Mesenchymal stem cell (in vitro differentiated cells and primary cell): ENCODE measurements around the gene ALDH4A1.
A peak's percentile ranks its signal among the peaks of the same experiment; 100 is the strongest.
"Not testable (repeated sequence)": the region's sequence is repeated elsewhere in the genome, so short reads cannot be mapped to it uniquely, and the experiment has no call there.

ENCODE experiments used
- DNase-seq: peaks from one replicate; pipeline ENCODE4 v3.0.0-alpha.2; 2013
- H2AFZ ChIP-seq: one replicate; pipeline ENCODE4 v1.6.1; 2013; ENCODE audit warnings: low read depth, mild to moderate bottlenecking, control low read depth, inconsistent platforms, low read length, moderate library complexity
- H2AK5ac ChIP-seq: 2 replicates; pipeline ENCODE4 v1.6.1; 2013; ENCODE audit warnings: low read length, moderate library complexity, mild to moderate bottlenecking, inconsistent platforms; ENCODE audit not compliant: severe bottlenecking
- H2BK120ac ChIP-seq: one replicate; pipeline ENCODE4 v1.6.1; 2013; ENCODE audit warnings: low read depth, mild to moderate bottlenecking, inconsistent platforms, low read length, moderate library complexity
- H2BK12ac ChIP-seq, 2 experiments: one replicate each; pipeline ENCODE4 v1.6.1; 2013; ENCODE audit warnings: inconsistent platforms in 2 of 2, low read length in 2 of 2, mild to moderate bottlenecking in 2 of 2, moderate library complexity in 2 of 2, control low read depth in 1 of 2
- H2BK15ac ChIP-seq: one replicate; pipeline ENCODE4 v1.6.1; 2013; ENCODE audit warnings: mild to moderate bottlenecking, low read depth, inconsistent platforms; ENCODE audit not compliant: poor library complexity, severe bottlenecking
- H2BK5ac ChIP-seq: 2 replicates; pipeline ENCODE4 v1.6.1; 2013; ENCODE audit warnings: low read depth, mild to moderate bottlenecking, low read length, control low read depth, inconsistent platforms; ENCODE audit not compliant: poor library complexity, severe bottlenecking
- H3K14ac ChIP-seq, 2 experiments: one replicate each; pipeline ENCODE4 v1.6.1; 2013; ENCODE audit warnings: inconsistent platforms in 2 of 2, low read length in 2 of 2, control low read depth in 1 of 2, mild to moderate bottlenecking in 1 of 2, moderate library complexity in 1 of 2
- H3K18ac ChIP-seq, 2 experiments: one replicate each; pipeline ENCODE4 v1.6.1; 2013; ENCODE audit warnings: inconsistent platforms in 2 of 2, low read length in 2 of 2, control low read depth in 1 of 2, low read depth in 1 of 2, mild to moderate bottlenecking in 1 of 2
- H3K23ac ChIP-seq, 2 experiments: one replicate each; pipeline ENCODE4 v1.6.1; 2013; ENCODE audit warnings: inconsistent platforms in 2 of 2, low read length in 2 of 2, mild to moderate bottlenecking in 2 of 2, moderate library complexity in 2 of 2, control low read depth in 1 of 2
- H3K27ac ChIP-seq: 2 replicates; pipeline ENCODE4 v1.5.1; 2013; ENCODE audit warnings: mild to moderate bottlenecking, moderate library complexity, low read length, control low read depth, inconsistent platforms; ENCODE audit not compliant: poor library complexity, severe bottlenecking
- H3K27me3 ChIP-seq, 2 experiments: 2 replicates each; pipeline versions ENCODE4 v1.6.1 to v1.7.0; 2013; ENCODE audit warnings: low read length in 2 of 2, mild to moderate bottlenecking in 2 of 2, moderate library complexity in 2 of 2, control low read depth in 1 of 2, inconsistent platforms in 1 of 2; ENCODE audit not compliant: control insufficient read depth in 1 of 2, insufficient read depth in 1 of 2
- H3K36me3 ChIP-seq, 2 experiments: 2 replicates each; pipeline versions ENCODE4 v1.6.1 to v1.7.0; 2013; ENCODE audit warnings: low read length in 2 of 2, control low read depth in 1 of 2, inconsistent platforms in 1 of 2, low read depth in 1 of 2, mild to moderate bottlenecking in 1 of 2; ENCODE audit not compliant: insufficient read depth in 2 of 2, control insufficient read depth in 1 of 2
- H3K4ac ChIP-seq, 2 experiments: one replicate each; pipeline ENCODE4 v1.6.1; 2013; ENCODE audit warnings: inconsistent platforms in 2 of 2, low read length in 2 of 2, mild to moderate bottlenecking in 2 of 2, moderate library complexity in 2 of 2, control low read depth in 1 of 2, low read depth in 1 of 2
- H3K4me1 ChIP-seq: 2 replicates; pipeline ENCODE4 v1.6.1; 2013; ENCODE audit warnings: low read depth, low read length, control low read depth; ENCODE audit not compliant: control insufficient read depth, insufficient read depth
- H3K4me2 ChIP-seq: 2 replicates; pipeline ENCODE4 v1.6.1; 2013; ENCODE audit warnings: low read length, mild to moderate bottlenecking, inconsistent platforms; ENCODE audit not compliant: poor library complexity, severe bottlenecking
- H3K4me3 ChIP-seq, 2 experiments: 2 replicates each; pipeline versions ENCODE4 v1.5.1 to v1.7.0; 2013; ENCODE audit warnings: low read length in 2 of 2, mild to moderate bottlenecking in 2 of 2, control low read depth in 1 of 2, low read depth in 1 of 2; ENCODE audit not compliant: insufficient read depth in 1 of 2
- H3K79me1 ChIP-seq: replicated peaks from 2 replicates; pipeline ENCODE4 v1.6.1; 2013; ENCODE audit warnings: mild to moderate bottlenecking, control low read depth, low read length, inconsistent platforms; ENCODE audit not compliant: poor library complexity, severe bottlenecking
- H3K9ac ChIP-seq: 2 replicates; pipeline ENCODE4 v1.7.0; 2013; ENCODE audit warnings: mild to moderate bottlenecking, low read length, moderate library complexity
- H3K9me3 ChIP-seq: 2 replicates; pipeline ENCODE4 v1.7.0; 2013; ENCODE audit warnings: mild to moderate bottlenecking, low read length; ENCODE audit not compliant: control insufficient read depth
- H4K8ac ChIP-seq: one replicate; pipeline ENCODE4 v1.6.1; 2013; ENCODE audit warnings: inconsistent platforms, mild to moderate bottlenecking, low read length, moderate library complexity
- H4K91ac ChIP-seq: one replicate; pipeline ENCODE4 v1.6.1; 2013; ENCODE audit warnings: mild to moderate bottlenecking, low read length, inconsistent platforms
- WGBS: methylation state at CpG from one replicate; pipeline ENCODE4 v1.1.7; 2013; ENCODE audit warnings: mixed read lengths; 5-methylcytosine and 5-hydroxymethylcytosine counted together

The ALDH4A1 gene

DNA sequence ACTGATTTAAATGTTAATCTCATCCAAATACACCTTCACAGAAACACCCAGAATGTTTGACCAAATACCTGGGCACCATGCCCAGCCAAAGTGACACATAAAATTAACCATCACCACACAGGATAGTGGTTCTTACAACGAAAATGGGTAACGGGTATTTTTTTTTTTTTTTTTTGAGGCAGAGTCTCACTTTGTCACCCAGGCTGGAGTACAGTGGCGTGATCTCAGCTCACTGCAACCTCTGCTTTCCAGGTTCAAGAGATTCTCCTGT lies 31.8 kb downstream of the ALDH4A1 start:
- H3K4ac ChIP-seq, H2AFZ ChIP-seq, H3K23ac ChIP-seq, H3K4me3 ChIP-seq, H3K9me3 ChIP-seq, H2BK120ac ChIP-seq, H3K4me1 ChIP-seq, H4K8ac ChIP-seq, H3K4me2 ChIP-seq, H2BK15ac ChIP-seq, H3K27ac ChIP-seq, H2BK12ac ChIP-seq, H3K18ac ChIP-seq, H3K9ac ChIP-seq, H2BK5ac ChIP-seq, H3K14ac ChIP-seq, H4K91ac ChIP-seq, H3K79me1 ChIP-seq, DNase-seq, H2AK5ac ChIP-seq: not testable (repeated sequence)
- Histone ChIP-seq H3K36me3 (peaks cover 0 to 21% of the 10 kb centered on the region in 2 experiments), H3K27me3 (peaks cover 20 to 39% of the 10 kb centered on the region in 2 experiments)
- 70% methylated on average over 3 of the region's 3 CpGs for WGBS

DNA sequence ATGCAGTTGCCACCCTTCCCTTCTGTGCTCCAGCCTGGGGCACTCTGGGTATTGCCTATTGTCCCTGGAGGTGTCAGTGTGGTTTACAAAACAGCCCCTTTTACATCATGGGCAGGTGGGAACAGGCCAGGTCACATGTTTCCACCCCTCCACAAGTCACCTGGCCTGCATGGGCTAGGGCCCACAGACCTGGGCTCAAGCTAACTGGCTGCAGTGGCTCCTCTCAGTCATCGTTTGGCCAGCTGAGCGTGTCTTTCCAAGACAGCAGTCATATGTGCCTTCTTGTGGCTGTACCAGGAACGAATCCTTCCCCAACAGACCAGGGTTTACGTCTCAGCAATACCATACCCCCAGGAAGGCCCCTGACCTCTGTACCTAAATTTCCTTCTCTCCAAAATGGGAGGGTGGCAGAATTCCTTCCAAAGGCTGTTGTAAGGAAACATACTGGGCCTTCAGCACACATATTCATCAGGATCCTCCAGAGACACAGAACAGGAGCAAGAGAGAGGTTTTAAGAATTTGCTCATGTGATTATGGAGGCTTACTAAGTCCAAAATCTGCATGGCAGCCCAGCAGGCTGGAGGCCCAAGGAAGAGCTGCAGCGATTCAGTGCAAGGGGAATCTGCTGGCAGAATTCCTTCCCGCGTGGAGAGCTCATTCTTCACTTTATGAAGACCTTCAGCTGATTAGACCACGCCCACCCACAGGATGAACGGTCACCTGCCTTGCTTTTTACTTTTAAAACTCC lies 32.3 kb downstream of the ALDH4A1 start:
- no peak overlapping the region for H3K4me2 ChIP-seq
- H3K36me3 ChIP-seq: peaks cover 0 to 21% of the 10 kb centered on the region in 2 experiments
- H2AK5ac ChIP-seq: no peak overlapping the region
- peaks cover 23 to 44% of the 10 kb centered on the region in 2 experiments for H3K27me3 ChIP-seq
- H3K18ac ChIP-seq: no peak overlapping the region
- H3K23ac ChIP-seq: no peak overlapping the region
- no peak overlapping the region for H3K9ac ChIP-seq
- H2BK15ac ChIP-seq: no peak overlapping the region
- H3K4me1 ChIP-seq: peaks cover 2% of the 10 kb centered on the region
- peak overlapping the region in 1 of 2 experiments; percentile 12 for H3K14ac ChIP-seq
- H3K4me3 ChIP-seq: no peak overlapping the region
- DNase-seq: no peak
- H2BK120ac ChIP-seq: no peak overlapping the region
- no peak overlapping the region for H2AFZ ChIP-seq
- H3K27ac ChIP-seq: no peak overlapping the region
- no peak overlapping the region for H2BK5ac ChIP-seq
- no peaks in the 10 kb centered on the region for H3K9me3 ChIP-seq
- H3K4ac ChIP-seq: no peak overlapping the region
- H3K79me1 ChIP-seq: no peaks in the 10 kb centered on the region
- no peak overlapping the region for H4K91ac ChIP-seq
- no peak overlapping the region for H4K8ac ChIP-seq
- 78% methylated on average over 9 of the region's 9 CpGs for WGBS
- no peak overlapping the region for H2BK12ac ChIP-seq

DNA sequence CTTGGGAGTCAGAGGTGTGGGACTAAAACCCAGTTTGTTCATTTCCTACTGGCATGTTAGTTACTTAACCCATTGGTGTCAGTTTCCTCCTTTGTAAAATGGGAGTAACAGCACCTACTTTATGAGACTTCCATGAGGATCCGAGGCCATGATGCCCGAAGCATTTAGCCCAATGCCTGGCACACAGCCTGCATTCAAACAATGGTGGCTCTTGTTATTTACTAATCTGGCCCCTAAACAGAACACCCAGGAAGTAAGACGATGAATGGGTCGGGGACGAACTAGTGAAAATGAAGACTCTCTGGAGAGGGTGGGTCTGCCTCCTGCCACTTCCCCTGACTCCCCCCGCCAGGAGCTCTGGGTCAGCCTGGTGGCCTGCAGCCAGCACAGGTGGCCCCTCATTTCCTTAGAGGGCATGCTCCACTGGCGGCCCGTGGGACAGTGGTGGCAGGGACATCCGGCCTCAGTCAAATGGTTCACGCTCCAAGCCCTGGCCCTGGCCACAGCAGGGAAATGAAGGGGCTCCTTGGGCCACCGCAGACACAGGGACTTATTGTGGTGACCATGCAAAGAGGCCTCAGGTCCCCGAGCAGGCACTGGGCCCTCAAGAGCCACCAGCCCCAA lies 33.4 kb downstream of the ALDH4A1 start:
- Histone ChIP-seq H3K27me3 (peaks cover 28 to 51% of the 10 kb centered on the region in 2 experiments), H3K27ac (no peak overlapping the region), H2BK12ac (no peak overlapping the region), H3K4me3 (no peak overlapping the region), H3K23ac (no peak overlapping the region), H3K9ac (no peak overlapping the region), H3K4ac (no peak overlapping the region), H2BK120ac (no peak overlapping the region), H3K4me1 (no peaks in the 10 kb centered on the region), H2AK5ac (no peak overlapping the region), H2AFZ (no peak overlapping the region), H2BK15ac (no peak overlapping the region), H3K9me3 (no peaks in the 10 kb centered on the region), H3K14ac (no peak overlapping the region), H2BK5ac (no peak overlapping the region), H3K18ac (no peak overlapping the region), H4K91ac (no peak overlapping the region), H4K8ac (no peak overlapping the region), H3K4me2 (no peak overlapping the region), H3K36me3 (peaks cover 0 to 17% of the 10 kb centered on the region in 2 experiments), H3K79me1 (no peaks in the 10 kb centered on the region)
- 88% methylated on average over 12 of the region's 12 CpGs for WGBS
- DNase-seq: no peak

DNA sequence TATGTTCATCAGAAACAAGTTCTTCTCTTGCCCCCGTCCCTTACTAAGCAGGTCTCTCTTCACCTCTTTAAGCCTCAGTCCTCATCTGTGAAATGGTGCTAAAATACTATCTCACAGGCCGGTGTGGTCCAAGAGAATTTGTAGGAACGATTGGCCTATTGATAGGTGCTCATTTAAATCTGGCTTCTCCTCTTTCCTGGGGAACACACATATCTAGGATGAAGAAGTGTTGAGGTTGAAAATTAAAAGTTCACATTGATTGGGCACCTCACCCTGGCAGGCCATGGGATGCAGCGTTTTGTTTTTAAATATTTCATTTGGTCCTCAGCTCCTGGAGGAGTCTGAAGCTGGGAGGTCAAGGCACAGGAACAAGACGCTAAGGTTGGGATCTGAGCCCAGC lies 34.0 kb downstream of the ALDH4A1 start:
- H3K27ac ChIP-seq: no peak overlapping the region
- H3K23ac ChIP-seq: no peak overlapping the region
- no peak overlapping the region for H2BK5ac ChIP-seq
- no peak overlapping the region for H3K4ac ChIP-seq
- peaks cover 28 to 51% of the 10 kb centered on the region in 2 experiments for H3K27me3 ChIP-seq
- H3K18ac ChIP-seq: no peak overlapping the region
- no peak overlapping the region for H4K8ac ChIP-seq
- no peak overlapping the region for H3K4me2 ChIP-seq
- H3K4me3 ChIP-seq: no peak overlapping the region
- no peak overlapping the region for H2BK15ac ChIP-seq
- H3K36me3 ChIP-seq: peaks cover 0 to 17% of the 10 kb centered on the region in 2 experiments
- 68% methylated on average over 4 of the region's 5 CpGs for whole genome bisulfite sequencing
- H2BK12ac ChIP-seq: no peak overlapping the region
- no peak overlapping the region for H2BK120ac ChIP-seq
- no peak overlapping the region for H3K9ac ChIP-seq
- H3K79me1 ChIP-seq: no peaks in the 10 kb centered on the region
- no peak overlapping the region for H3K14ac ChIP-seq
- no peak overlapping the region for H2AK5ac ChIP-seq
- H4K91ac ChIP-seq: no peak overlapping the region
- H3K4me1 ChIP-seq: no peaks in the 10 kb centered on the region
- H3K9me3 ChIP-seq: no peaks in the 10 kb centered on the region
- no peak overlapping the region for H2AFZ ChIP-seq
- no peak for DNase-seq
